NCI-H524 treated with DMSO at 0.1 percent for 48 hours (cell line): ENCODE results near the gene EBF3.

Source experiments
- DNase-seq: peaks from one replicate; lab custom pipeline; 2025; lab: John Stamatoyannopoulos, UW

Gene EBF3

GRCh38 chr10:129851941-129852640 lies 112.0 kb downstream of the EBF3 start:
- no peak for DNase-seq

DNA sequence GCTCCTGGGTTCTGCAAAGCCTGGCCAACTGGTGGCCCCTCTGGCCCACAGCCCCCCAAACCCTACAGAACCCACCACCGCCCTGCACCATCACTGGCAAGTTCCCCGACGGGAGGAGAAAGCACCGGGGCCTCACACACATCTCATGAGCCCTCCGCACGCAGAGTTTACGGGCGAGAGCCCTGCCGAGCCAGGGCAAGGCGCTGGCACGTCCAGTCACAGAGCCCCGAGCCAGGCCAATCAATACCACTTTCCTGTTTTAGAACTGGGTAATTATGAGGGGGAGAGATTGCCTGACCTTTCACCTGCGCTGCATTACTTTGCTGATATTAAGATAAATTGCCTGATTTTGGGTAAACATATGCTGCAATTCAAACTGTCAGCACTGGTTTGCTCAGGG lies 113.3 kb downstream of the EBF3 start:
- no peak for DNase-seq

DNA sequence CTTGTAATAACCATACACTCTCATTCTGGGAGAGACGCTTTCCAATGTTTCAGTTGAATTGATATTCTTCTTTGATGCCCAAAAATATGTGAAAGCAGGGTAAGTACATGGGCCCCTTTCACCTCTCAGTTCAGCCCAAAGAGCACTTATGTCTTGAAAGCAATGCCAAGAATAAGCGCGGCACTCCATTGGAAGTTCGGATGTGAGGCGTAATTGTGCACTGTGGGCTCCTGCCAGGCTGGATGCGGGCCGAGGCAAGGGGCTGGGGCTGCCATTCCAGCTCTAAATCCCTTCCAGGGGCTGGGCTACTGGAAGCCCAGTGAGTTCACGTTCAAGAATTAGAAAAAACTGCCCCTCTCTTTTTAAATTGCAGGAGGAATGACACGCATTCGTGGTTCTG lies 113.8 kb downstream of the EBF3 start:
- DNase-seq: no peak

- DNase-seq: no peak
Observed at GRCh38 chr10:129849853-129850252, 114.2 kb downstream of the EBF3 start.

GRCh38 chr10:129849452-129849750 lies 114.7 kb downstream of the EBF3 start:
- DNase-seq: no peak

GRCh38 chr10:129848696-129849451 lies 115.2 kb downstream of the EBF3 start:
- DNase-seq: no peak

- DNase-seq: no peak
Observed at GRCh38 chr10:129847741-129848483, 116.2 kb downstream of the EBF3 start.

GRCh38 chr10:129846991-129847391 lies 117.1 kb downstream of the EBF3 start:
- no peak for DNase-seq

- peak; percentile 82 for DNase-seq
Observed at GRCh38 chr10:129845111-129845753, 118.8 kb downstream of the EBF3 start.

DNA sequence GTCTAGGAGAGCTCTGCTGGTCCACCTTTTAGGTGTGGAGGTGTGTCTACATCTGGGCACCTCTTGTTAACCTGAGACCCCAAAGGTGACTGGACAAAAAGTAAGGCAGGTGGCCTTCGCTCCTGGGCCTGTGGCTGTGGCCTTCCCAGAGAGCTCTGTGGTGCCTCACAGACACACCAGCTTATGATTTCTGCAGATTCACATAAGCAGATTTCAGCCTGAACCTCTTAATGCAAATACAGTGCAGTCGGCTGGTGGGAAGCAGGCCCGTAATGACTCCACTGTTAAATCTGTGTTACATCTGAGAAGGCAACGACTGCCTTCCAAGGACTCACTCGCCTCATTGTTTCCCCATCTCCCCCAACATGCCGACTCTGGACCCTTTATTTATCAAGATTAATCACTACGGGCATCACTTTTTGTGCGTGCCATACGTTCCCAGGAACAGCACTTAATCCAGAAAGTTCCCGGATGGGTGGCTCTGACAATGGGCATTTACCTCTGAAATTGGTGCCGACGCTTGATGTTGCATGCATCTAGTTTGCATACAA lies 119.8 kb downstream of the EBF3 start:
- DNase-seq: no peak

DNA sequence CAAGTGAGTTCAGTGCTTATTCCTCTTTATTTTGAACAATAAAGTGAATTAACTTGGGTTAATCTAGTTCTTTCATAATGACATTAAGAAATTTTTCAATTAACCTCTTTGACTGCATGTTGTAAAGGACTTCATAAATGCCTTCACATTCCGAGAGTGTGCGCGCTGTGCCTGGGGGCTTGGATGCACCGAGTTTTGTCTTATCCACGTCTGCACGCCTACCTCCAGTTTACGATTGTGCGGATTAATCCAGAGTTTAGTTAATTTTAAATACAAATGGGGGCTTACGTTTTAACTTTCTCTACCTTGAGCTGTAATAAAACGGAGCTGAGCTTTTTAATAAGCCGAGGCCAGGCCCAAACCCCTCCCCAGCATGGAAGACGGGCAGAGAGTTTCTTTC lies 120.4 kb downstream of the EBF3 start:
- DNase-seq: no peak

- no peak for DNase-seq
Observed at GRCh38 chr10:129843131-129843541, 120.9 kb downstream of the EBF3 start.

DNA sequence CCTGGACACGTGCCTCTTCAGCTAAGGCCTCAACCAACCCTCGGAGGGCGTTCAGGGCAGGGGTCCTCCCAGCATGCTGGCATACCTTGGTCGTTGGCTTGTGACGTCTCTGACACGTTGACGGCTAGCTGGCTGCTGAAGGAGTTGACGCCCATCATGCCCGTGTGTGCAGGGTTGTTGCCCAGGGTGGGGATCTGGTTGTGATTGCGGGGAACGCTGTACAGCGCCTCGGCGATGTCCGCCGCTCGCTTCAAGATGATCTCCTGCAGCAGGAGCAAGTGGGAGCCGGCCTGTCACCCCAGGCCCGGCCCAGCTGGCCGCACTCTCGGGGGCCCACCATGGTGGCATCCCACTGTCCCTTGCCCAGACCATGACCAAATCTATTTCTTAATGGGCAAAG lies 122.0 kb downstream of the EBF3 start:
- no peak for DNase-seq

DNA sequence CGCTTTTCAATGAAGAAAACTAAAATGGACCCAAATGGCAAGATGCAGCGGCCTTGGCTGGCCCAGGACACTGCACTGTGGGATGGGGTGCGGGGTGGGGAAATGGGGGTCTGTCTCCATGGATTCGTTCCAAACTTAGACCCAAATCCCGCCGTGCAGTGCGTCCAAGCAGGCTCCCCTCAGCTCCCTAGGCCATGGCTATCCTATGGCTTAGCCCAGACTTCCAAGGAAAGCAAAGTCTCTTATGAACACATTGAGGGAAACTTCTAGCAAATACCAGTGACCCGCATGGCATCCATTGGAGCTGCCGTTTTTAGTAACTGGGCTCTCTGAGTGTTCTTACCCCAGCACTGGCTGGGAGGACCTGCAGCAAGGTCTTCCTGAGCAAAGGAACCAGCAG lies 122.5 kb downstream of the EBF3 start:
- no peak for DNase-seq

GRCh38 chr10:129841071-129841470 lies 123.0 kb downstream of the EBF3 start:
- no peak for DNase-seq

DNA sequence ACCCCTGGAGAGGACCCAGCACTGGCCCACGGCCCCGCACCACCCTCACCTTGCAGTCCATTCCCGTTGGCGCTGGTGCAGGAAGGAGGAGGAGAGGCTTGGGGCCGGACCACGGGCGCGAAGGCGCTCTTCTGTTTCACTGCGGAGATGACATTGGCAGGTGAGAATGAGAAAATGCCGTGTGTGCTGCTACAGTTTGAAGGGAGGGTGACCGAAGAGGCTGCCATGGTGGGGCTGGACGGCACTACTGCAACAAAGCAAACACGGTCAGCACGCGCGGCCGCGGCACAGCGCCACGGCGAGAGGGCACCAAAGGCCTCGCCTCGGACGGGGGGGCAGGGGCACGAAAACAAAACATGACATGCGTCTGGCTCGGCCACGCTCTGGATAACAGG lies 123.9 kb downstream of the EBF3 start:
- DNase-seq: no peak

GRCh38 chr10:129839285-129840195 lies 124.5 kb downstream of the EBF3 start:
- DNase-seq: no peak

- no peak for DNase-seq
Observed at GRCh38 chr10:129838794-129839193, 125.3 kb downstream of the EBF3 start.

GRCh38 chr10:129837909-129838582 lies 126.0 kb downstream of the EBF3 start:
- DNase-seq: no peak

GRCh38 chr10:129836253-129836652 lies 127.8 kb downstream of the EBF3 start:
- DNase-seq: no peak
